Coronary artery (tissue), 2 donors: ENCODE data around the gene TMEM179B.

Source experiments
- DNase-seq: peaks from one replicate; pipeline ENCODE4 v3.0.0-alpha.2; 2017; ENCODE audit warnings: low spot score
- H3K27ac ChIP-seq, 2 donors: fragments of 200-600 bp; sonication (generic); one replicate each; pipeline ENCODE4 v1.5.1; 2016 to 2019
- H3K4me3 ChIP-seq: fragments of 200-600 bp; sonication (generic); 2 replicates; pipeline ENCODE4 v1.5.1; 2016; ENCODE audit warnings: mild to moderate bottlenecking, moderate library complexity
- CTCF ChIP-seq: fragments of 200-600 bp; sonication (generic); IDR thresholded peaks from one replicate; pipeline ENCODE4 v1.5.1; 2019; ENCODE audit warnings: antibody characterized with exemption

TMEM179B gene

DNA sequence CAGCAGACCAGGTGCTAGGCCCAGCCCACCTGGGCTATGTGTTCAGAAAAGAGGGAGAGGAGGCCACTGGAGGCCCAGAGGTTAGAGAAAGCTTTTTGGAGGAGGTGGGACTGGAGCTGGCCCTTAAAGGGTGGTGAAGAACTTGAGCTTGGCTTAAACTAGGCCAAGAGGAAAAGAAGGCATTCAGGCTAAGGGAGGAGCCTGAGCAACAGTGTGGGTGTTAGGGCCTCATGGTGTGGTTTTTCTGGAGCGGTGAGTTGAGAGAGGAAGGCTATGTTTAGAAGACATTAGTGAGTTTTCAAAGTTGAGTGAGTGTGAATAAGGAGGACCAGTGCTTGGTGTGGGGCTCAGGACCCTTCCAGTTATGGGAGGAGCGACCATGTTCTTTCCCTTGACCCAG lies 9.8 kb upstream of the TMEM179B start:
- no peak for TF ChIP-seq CTCF
- no peak overlapping the region for H3K27ac ChIP-seq
- no peak for DNase-seq
- H3K4me3 ChIP-seq, result no peak overlapping the region

DNA sequence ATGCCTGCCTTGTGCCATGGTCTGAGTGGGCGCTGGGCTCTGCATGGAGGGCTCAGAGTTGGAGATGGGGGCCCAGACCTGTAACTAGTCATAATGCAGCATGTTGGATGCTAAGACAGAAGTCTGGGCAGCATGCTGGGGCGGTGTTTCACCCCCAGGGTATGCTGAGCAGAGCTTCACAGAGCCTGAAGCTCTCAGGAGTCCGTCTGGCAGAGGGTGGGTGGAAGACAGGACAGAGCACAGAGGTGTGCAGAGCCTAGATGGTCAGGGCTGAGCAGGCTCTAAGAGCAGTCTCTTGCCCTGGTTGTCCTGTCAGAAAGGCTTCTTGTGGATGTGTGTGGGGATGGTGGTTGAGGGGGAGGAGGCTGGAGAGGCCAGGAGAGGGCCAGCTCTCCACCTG lies 8.8 kb upstream of the TMEM179B start:
- no peak overlapping the region for H3K27ac ChIP-seq
- no peak overlapping the region for H3K4me3 ChIP-seq
- no peak for DNase-seq
- TF ChIP-seq CTCF, result no peak

DNA sequence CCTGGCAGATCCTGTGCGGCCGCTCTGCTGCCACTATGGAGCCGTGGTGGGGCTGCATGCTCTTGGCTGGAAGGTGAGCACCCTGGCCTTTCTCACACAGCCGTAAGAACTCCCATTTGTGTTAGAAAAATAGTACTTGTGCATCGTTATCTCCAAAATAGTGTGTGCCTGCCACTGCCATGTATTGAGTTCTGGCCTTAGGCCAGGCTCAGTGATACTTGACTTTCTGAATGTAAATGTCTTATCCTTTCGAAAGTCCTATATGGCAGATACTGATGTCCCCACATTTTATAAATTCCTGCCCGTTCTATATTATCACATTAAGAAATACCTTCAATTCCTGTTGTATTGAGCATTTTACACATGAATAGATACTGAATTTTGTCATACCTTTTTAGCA lies 4.4 kb upstream of the TMEM179B start:
- no peak overlapping the region for H3K27ac ChIP-seq
- H3K4me3 ChIP-seq, result no peak overlapping the region
- no peak for DNase-seq
- TF ChIP-seq CTCF, result no peak

GRCh38 chr11:62786318-62787004 lies 741 bp upstream of the TMEM179B start:
- H3K4me3 ChIP-seq, result peak overlapping the region; percentile 98
- H3K27ac ChIP-seq, result peak overlapping the region; percentile 91 to 99
- DNase-seq, result peak; percentile 92
- TF ChIP-seq CTCF, result peak; percentile 93

- Histone ChIP-seq H3K4me3 (no peak overlapping the region), H3K27ac (no peak overlapping the region)
- DNase-seq, result no peak
- no peak for TF ChIP-seq CTCF
Measured at GRCh38 chr11:62788991-62789390, 1.8 kb downstream of the TMEM179B start.

GRCh38 chr11:62789576-62789975 lies 2.4 kb downstream of the TMEM179B start:
- no peak for DNase-seq
- TF ChIP-seq CTCF, result no peak
- Histone ChIP-seq H3K4me3 (no peak overlapping the region), H3K27ac (no peak overlapping the region)

DNA sequence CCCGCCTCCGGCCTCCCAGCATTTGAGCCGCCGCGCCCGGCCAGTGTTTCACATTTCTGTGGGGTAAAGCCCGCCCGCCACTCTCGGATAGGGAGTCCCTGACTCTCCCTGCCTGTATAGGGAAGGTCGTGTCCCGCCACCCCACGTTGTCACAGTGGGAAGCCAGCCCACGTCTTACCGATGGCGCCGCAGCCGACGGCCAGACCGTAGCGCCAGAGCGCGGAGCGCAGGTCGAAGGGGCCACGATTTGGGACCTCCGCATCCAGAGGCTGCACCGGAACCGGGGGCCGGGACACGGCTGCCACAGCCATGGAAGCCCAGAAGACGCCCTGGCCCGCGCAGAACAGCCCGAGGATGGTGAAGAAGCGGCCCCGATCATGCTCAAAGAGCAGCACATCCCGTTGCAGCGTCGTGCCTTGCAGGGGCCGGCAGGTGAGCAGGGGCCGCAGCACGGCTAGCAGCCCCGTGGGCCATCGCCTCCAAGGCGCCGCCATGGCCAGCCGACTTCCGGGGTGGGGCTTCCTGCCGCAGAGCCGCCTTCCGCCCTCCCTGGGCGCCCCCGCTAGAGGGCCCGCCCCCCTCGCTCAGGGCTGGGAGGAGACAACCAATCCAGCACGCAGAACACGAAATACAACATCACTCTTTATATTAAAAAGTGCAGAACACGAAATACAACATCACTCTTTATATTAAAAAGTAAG lies 4.4 kb downstream of the TMEM179B start, which contains the start of gene TMEM223:
Gene TMEM223 (minus strand): TSS at position 506 of the 701 bp plus-strand sequence. CDS start 12 bp downstream, at position 494.
- DNase-seq, result peak; percentile 90
- Histone ChIP-seq H3K4me3 (peak within 1 kb of the TSS; percentile 78), H3K27ac (peak within 1 kb of the TSS; percentile 61 to 72)
- no peak for TF ChIP-seq CTCF
